IMR-90 (cell line): ENCODE results near the gene KLHL40. TPM values are rescaled to one million over a fixed set of nuclear protein-coding genes. Genes with fewer than 3 reads are reported as not detected.

Experiments
- ATAC-seq: fragments of 200-7000 bp; cut with Tn5 transposase; 2 replicates; pipeline ENCODE4 v1.9.1; 2020; ENCODE audit warnings: low read depth, mild to moderate bottlenecking, moderate library complexity
- BruUV-seq: library from RNA; stranded (reverse); fragments of 400-500 nt; replicated peaks from 2 replicates; lab custom pipeline; 2021; lab: Mats Ljungman, UMichigan
- CTCF ChIA-PET: fragments of 300-600 bp; formaldehyde crosslinking; extraction: SDS; loops from one replicate; lab custom pipeline; 2021; ENCODE audit warnings: antibody characterized with exemption; lab: Yijun Ruan, JAX
- POLR2A ChIA-PET: fragments of 300-600 bp; sonication (Branson Sonifier 250); formaldehyde crosslinking; loops from one replicate; lab custom pipeline; 2022; ENCODE audit warnings: antibody characterized with exemption; ENCODE audit not compliant: unreplicated experiment; lab: Charles Lee
- DNase-seq: peaks from one replicate; pipeline ENCODE4 v3.0.0; 2013
- H2AFZ ChIP-seq: replicated peaks from 2 replicates; pipeline ENCODE3; 2013; ENCODE audit warnings: low read length, mild to moderate bottlenecking; ENCODE audit not compliant: poor library complexity
- H2AK5ac ChIP-seq: 2 replicates; pipeline ENCODE4 v1.6.1; 2013; ENCODE audit warnings: low read depth, low read length, inconsistent platforms
- H2AK9ac ChIP-seq: replicated peaks from 2 replicates; pipeline ENCODE3; 2013; ENCODE audit warnings: mild to moderate bottlenecking, low read depth, low read length, moderate library complexity; ENCODE audit not compliant: poor library complexity
- H2BK120ac ChIP-seq: 2 replicates; pipeline ENCODE4 v1.6.1; 2013; ENCODE audit warnings: low read depth, low read length, inconsistent platforms
- H2BK15ac ChIP-seq: 3 replicates; pipeline ENCODE4 v1.6.1; 2013; ENCODE audit warnings: low read depth, low read length, inconsistent platforms
- H2BK20ac ChIP-seq: 2 replicates; pipeline ENCODE4 v1.6.1; 2013; ENCODE audit warnings: low read depth, mild to moderate bottlenecking, inconsistent platforms, low read length, moderate library complexity
- H2BK5ac ChIP-seq: 2 replicates; pipeline ENCODE4 v1.6.1; 2013; ENCODE audit warnings: mild to moderate bottlenecking, low read depth, low read length, inconsistent platforms; ENCODE audit not compliant: poor library complexity, severe bottlenecking
- H3K14ac ChIP-seq: replicated peaks from 2 replicates; pipeline ENCODE4 v1.6.1; 2013; ENCODE audit warnings: low read depth, low read length, inconsistent platforms
- H3K18ac ChIP-seq: 2 replicates; pipeline ENCODE4 v1.6.1; 2013; ENCODE audit warnings: low read depth, low read length, control low read depth
- H3K23ac ChIP-seq: 2 replicates; pipeline ENCODE4 v1.6.1; 2013; ENCODE audit warnings: low read depth, low read length, inconsistent platforms
- H3K27ac ChIP-seq: 2 replicates; pipeline ENCODE4 v1.5.1; 2013; ENCODE audit warnings: mild to moderate bottlenecking, control low read depth, low read length; ENCODE audit not compliant: insufficient read depth
- H3K27me3 ChIP-seq: 2 replicates; pipeline ENCODE4 v1.6.1; 2013; ENCODE audit warnings: low read length; ENCODE audit not compliant: control insufficient read depth, insufficient read depth
- H3K36me3 ChIP-seq: 2 replicates; pipeline ENCODE4 v1.6.1; 2013; ENCODE audit warnings: low read length, mixed read lengths; ENCODE audit not compliant: control insufficient read depth, insufficient read depth
- H3K4ac ChIP-seq: 2 replicates; pipeline ENCODE4 v1.6.1; 2013; ENCODE audit warnings: low read depth, low read length, inconsistent platforms
- H3K4me1 ChIP-seq: 2 replicates; pipeline ENCODE4 v1.6.1; 2013; ENCODE audit warnings: low read length, mixed read lengths; ENCODE audit not compliant: control insufficient read depth, insufficient read depth
- H3K4me2 ChIP-seq: 2 replicates; pipeline ENCODE4 v1.6.1; 2013; ENCODE audit warnings: low read depth, mild to moderate bottlenecking, control low read depth, low read length, moderate library complexity
- H3K4me3 ChIP-seq: 2 replicates; pipeline ENCODE4 v1.5.1; 2013; ENCODE audit warnings: low read depth, mild to moderate bottlenecking, control low read depth, low read length, moderate library complexity; ENCODE audit not compliant: insufficient read depth
- H3K56ac ChIP-seq: 2 replicates; pipeline ENCODE4 v1.6.1; 2013; ENCODE audit warnings: low read length, inconsistent platforms; ENCODE audit not compliant: insufficient read depth; ENCODE audit errors: extremely low read depth
- H3K79me1 ChIP-seq, 2 experiments: 2 replicates each; pipeline ENCODE4 v1.6.1; 2013; ENCODE audit warnings: low read length in 2 of 2, inconsistent platforms in 1 of 2, low read depth in 1 of 2
- H3K9ac ChIP-seq: 2 replicates; pipeline ENCODE4 v1.6.1; 2013; ENCODE audit warnings: low read depth, low read length, control low read depth
- H3K9me1 ChIP-seq: 2 replicates; pipeline ENCODE4 v1.6.1; 2013; ENCODE audit warnings: low read length, inconsistent platforms; ENCODE audit not compliant: insufficient read depth
- H3K9me3 ChIP-seq: 2 replicates; pipeline ENCODE4 v1.6.1; 2013; ENCODE audit warnings: low read length; ENCODE audit not compliant: control insufficient read depth, insufficient read depth
- H4K20me1 ChIP-seq: 2 replicates; pipeline ENCODE4 v1.6.1; 2013; ENCODE audit warnings: low read length, inconsistent platforms; ENCODE audit not compliant: insufficient read depth
- H4K5ac ChIP-seq: 2 replicates; pipeline ENCODE4 v1.6.1; 2013; ENCODE audit warnings: mild to moderate bottlenecking, low read depth, low read length, control low read depth
- H4K8ac ChIP-seq, 2 experiments: 2 replicates each; pipeline ENCODE4 v1.6.1; 2013; ENCODE audit warnings: low read depth in 2 of 2, low read length in 2 of 2, control low read depth in 1 of 2, inconsistent platforms in 1 of 2
- H4K91ac ChIP-seq: 2 replicates; pipeline ENCODE4 v1.6.1; 2013; ENCODE audit warnings: low read depth, low read length, inconsistent platforms; ENCODE audit not compliant: insufficient read depth
- CEBPB ChIP-seq: IDR thresholded peaks from 2 replicates; pipeline ENCODE4 v1.6.1; 2012; ENCODE audit warnings: low read depth, low read length, improper control_type of control experiment
- FOS ChIP-seq: fragments of 150-350 bp; IDR thresholded peaks from 2 replicates; pipeline ENCODE4 v1.6.1; 2016; ENCODE audit warnings: low read depth, low read length
- RAD21 ChIP-seq: IDR thresholded peaks from 2 replicates; pipeline ENCODE4 v1.6.1; 2012; ENCODE audit warnings: low read length, improper control_type of control experiment
- RCOR1 ChIP-seq: IDR thresholded peaks from 2 replicates; pipeline ENCODE4 v1.6.1; 2012; ENCODE audit warnings: mild to moderate bottlenecking, low read length, improper control_type of control experiment; ENCODE audit not compliant: insufficient replicate concordance
- RFX5 ChIP-seq: IDR thresholded peaks from 2 replicates; pipeline ENCODE4 v1.8.0; 2012; ENCODE audit warnings: low read depth, mild to moderate bottlenecking, low read length, moderate library complexity
- WGBS, 2 experiments: methylation state at CpG; one replicate each; pipeline versions ENCODE4 v1.1.5 to v1.1.7; 2013; ENCODE audit warnings: missing lambda C conversion rate in 2 of 2; ENCODE audit not compliant: insufficient read length in 1 of 2; ENCODE audit errors: extremely low coverage in 2 of 2; 5-methylcytosine and 5-hydroxymethylcytosine counted together
- dilution Hi-C: fragments of 300-500 bp; cut with HindIII; formaldehyde crosslinking; loops from one replicate; pipeline ENCODE4 v1.14.3; 2018; ENCODE audit warnings: low sequenced_read_pairs; ENCODE audit not compliant: unreplicated experiment
- in situ Hi-C: fragments of 300-500 bp; cut with MboI; formaldehyde crosslinking; loops from 3 replicates; pipeline ENCODE4 v1.14.3; 2019; ENCODE audit warnings: low sequenced_read_pairs, inconsistent platforms, mixed read lengths
- intact Hi-C: fragments of 100-400 bp; cut with micrococcal nuclease; formaldehyde crosslinking; loops from 2 replicates; pipeline ENCODE4 v1.10.0; 2022
- polyA plus RNA-seq, 3 experiments: library from polyadenylated mRNA; depleted of rRNA; stranded (reverse); fragments of >200 nt; gene quantifications; 2 replicates each; pipeline ENCODE4 v1.2.3, GENCODE V29; 2012; ENCODE audit warnings: low replicate concordance in 1 of 3
- total RNA-seq: library from RNA; depleted of rRNA; stranded (reverse); fragments of >200 nt; gene quantifications from 2 replicates; pipeline ENCODE4 v1.2.3, GENCODE V29; 2012
- TF ChIP-seq, protein P1 (sequence below): fragments of 150-350 bp; IDR thresholded peaks from 2 replicates; pipeline ENCODE4 v1.6.1; 2017; ENCODE audit warnings: mild to moderate bottlenecking, antibody characterized with exemption, low read length, low read depth
- TF ChIP-seq, protein P2 (sequence below): conservative IDR thresholded peaks from 2 replicates; pipeline ENCODE4 v1.5.1; 2012; ENCODE audit warnings: mild to moderate bottlenecking, low read depth, low read length, improper control_type of control experiment

KLHL40 gene
- total and polyA plus RNA-seq, 2 of the 4 experiments (the other 2 are of a cell fraction) = not detected

DNA sequence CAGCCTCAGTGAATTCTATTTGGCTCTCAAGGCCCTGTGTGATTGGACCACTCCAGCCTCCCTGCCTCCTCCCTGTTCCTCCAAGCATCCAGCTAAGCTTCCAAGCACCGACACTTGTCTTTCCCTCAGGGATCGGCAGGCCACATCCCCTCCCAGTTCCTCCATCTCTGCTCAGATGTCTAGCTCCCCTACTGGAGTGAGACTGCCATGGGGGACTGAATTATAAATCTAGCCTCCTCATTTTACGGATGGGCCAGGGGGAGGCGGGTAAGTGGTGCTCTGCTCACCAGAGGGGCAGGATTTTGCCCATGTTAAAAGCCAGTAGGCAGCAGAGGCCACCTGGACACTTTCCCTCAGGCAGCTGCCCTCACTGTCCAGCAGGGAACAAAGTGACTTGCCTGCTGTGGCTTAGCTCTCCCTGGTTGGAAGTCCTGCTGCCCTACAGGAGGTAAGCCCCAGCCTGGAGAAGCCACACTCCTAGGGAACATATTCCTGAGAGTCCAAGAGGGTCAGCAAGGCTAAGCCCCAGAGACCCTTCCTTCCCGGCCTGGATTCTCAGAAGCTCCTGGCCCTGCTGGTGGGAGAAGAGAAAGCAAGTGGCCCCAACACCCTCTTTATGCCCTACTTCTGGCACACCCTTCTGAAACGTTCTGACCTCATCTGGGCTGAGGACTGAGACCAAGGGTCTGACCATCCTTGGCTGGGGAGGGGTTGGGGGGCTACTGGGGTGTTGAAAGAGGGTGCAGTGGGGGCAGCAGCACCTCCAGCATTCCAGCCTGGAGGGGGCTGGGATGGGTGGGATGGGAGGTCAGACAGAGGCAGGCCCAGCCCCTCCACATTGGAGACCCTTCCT lies 26.4 kb downstream of the KLHL40 start:
- DNase-seq = no peak
- H4K20me1 ChIP-seq = no peaks in the 10 kb centered on the region
- no peaks in the 10 kb centered on the region for H3K4me1 ChIP-seq
- H3K79me1 ChIP-seq = no peaks in the 10 kb centered on the region
- H3K36me3 ChIP-seq = no peaks in the 10 kb centered on the region
- no peak overlapping the region for H3K4me2 ChIP-seq
- no peaks in the 10 kb centered on the region for H3K9me1 ChIP-seq
- H2BK5ac ChIP-seq = no peak overlapping the region
- ChIA-PET POLR2A (interaction anchor here (0.6 kb wide), 1 partner anchor 95 kb away, joined by 14 read pairs; no protein-coding TSS in a partner anchor), CTCF (interaction anchor here (0.6 kb wide), 1 partner anchor 153 kb away, joined by 4 read pairs; no protein-coding TSS in a partner anchor)
- no peak overlapping the region for H3K27ac ChIP-seq
- no peak overlapping the region for H2BK120ac ChIP-seq
- intact Hi-C loops = no loop called here
- H2BK20ac ChIP-seq = no peak overlapping the region
- H3K4ac ChIP-seq = no peak overlapping the region
- in situ Hi-C loops = no loop called here
- no peak overlapping the region for H2BK15ac ChIP-seq
- TF ChIP-seq CEBPB (no peak), RAD21 (no peak), FOS (no peak), RCOR1 (no peak), RFX5 (no peak)
- TF ChIP-seq, protein P1, sequence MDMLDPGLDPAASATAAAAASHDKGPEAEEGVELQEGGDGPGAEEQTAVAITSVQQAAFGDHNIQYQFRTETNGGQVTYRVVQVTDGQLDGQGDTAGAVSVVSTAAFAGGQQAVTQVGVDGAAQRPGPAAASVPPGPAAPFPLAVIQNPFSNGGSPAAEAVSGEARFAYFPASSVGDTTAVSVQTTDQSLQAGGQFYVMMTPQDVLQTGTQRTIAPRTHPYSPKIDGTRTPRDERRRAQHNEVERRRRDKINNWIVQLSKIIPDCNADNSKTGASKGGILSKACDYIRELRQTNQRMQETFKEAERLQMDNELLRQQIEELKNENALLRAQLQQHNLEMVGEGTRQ = no peak
- TF ChIP-seq, protein P2, sequence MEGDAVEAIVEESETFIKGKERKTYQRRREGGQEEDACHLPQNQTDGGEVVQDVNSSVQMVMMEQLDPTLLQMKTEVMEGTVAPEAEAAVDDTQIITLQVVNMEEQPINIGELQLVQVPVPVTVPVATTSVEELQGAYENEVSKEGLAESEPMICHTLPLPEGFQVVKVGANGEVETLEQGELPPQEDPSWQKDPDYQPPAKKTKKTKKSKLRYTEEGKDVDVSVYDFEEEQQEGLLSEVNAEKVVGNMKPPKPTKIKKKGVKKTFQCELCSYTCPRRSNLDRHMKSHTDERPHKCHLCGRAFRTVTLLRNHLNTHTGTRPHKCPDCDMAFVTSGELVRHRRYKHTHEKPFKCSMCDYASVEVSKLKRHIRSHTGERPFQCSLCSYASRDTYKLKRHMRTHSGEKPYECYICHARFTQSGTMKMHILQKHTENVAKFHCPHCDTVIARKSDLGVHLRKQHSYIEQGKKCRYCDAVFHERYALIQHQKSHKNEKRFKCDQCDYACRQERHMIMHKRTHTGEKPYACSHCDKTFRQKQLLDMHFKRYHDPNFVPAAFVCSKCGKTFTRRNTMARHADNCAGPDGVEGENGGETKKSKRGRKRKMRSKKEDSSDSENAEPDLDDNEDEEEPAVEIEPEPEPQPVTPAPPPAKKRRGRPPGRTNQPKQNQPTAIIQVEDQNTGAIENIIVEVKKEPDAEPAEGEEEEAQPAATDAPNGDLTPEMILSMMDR = no peak
- no peak overlapping the region for H4K8ac ChIP-seq
- no peak overlapping the region for H2AFZ ChIP-seq
- no peak overlapping the region for H3K4me3 ChIP-seq
- ATAC-seq = no peak; the same call in 1 of the 2 replicates
- WGBS, 2 experiments = no CpG with 5 or more reads among the region's 6 CpGs
- H2AK9ac ChIP-seq = no peak overlapping the region
- no peak overlapping the region for H3K23ac ChIP-seq
- no peak overlapping the region for H3K18ac ChIP-seq
- no peak overlapping the region for H4K5ac ChIP-seq
- no peak overlapping the region for H3K14ac ChIP-seq
- no peak overlapping the region for H3K56ac ChIP-seq
- no peak overlapping the region for H3K9ac ChIP-seq
- no peaks in the 10 kb centered on the region for H3K9me3 ChIP-seq
- H2AK5ac ChIP-seq = no peak overlapping the region
- BruUV-seq = no TSS peak
- dilution Hi-C loops = no loop called here
- H4K91ac ChIP-seq = no peak overlapping the region
- peaks cover 61% of the 10 kb centered on the region for H3K27me3 ChIP-seq
